MM.1S (cell line): ENCODE measurements around the gene PLCB4.

Experiments used
- CTCF ChIP-seq: fragments of 300-600 bp; sonication (generic); IDR thresholded peaks from 2 replicates; pipeline ENCODE4 v1.5.1; 2016; ENCODE audit warnings: antibody characterized with exemption, low read length, mixed read lengths
- EZH2 ChIP-seq: fragments of 300-600 bp; sonication (generic); optimal IDR thresholded peaks from 2 replicates; pipeline ENCODE3; 2017; ENCODE audit warnings: low read depth, mild to moderate bottlenecking, antibody characterized with exemption, low read length, mixed read lengths

GRCh38 chr20:9032758-9033157 lies 36.1 kb upstream of the PLCB4 start:
- no peak for TF ChIP-seq EZH2
- TF ChIP-seq CTCF = no peak
